Liver (tissue), 3 donors: ENCODE data around the gene NTN5.

Experiments used
- CTCF ChIP-seq: fragments of 150-350 bp; IDR thresholded peaks from 2 replicates; pipeline ENCODE4 v1.5.1; 2017; ENCODE audit warnings: improper control_type of control experiment, low read depth, low read length; ENCODE audit not compliant: missing input control
- EGR1 ChIP-seq, 2 donors: IDR thresholded peaks; 2 replicates each; pipeline ENCODE4 v1.6.1; 2016 to 2018; ENCODE audit warnings: antibody characterized with exemption in 2 of 2, low read depth in 2 of 2
- GABPA ChIP-seq, 2 donors: IDR thresholded peaks in 1 of 2; conservative IDR thresholded peaks in 1 of 2; 2 replicates each; pipeline ENCODE4 v1.6.1; 2016; ENCODE audit warnings: antibody characterized with exemption in 2 of 2, mild to moderate bottlenecking in 1 of 2, moderate library complexity in 1 of 2
- HNF4A ChIP-seq, 2 donors: conservative IDR thresholded peaks; 2 replicates each; pipeline ENCODE4 v1.6.1; 2016; ENCODE audit warnings: antibody characterized with exemption in 2 of 2, mild to moderate bottlenecking in 2 of 2
- JUND ChIP-seq, 2 donors: IDR thresholded peaks; 2 replicates each; pipeline ENCODE4 v1.6.1; 2016; ENCODE audit warnings: antibody characterized with exemption in 2 of 2
- MAX ChIP-seq: IDR thresholded peaks from 2 replicates; pipeline ENCODE4 v1.6.1; 2016; ENCODE audit warnings: antibody characterized with exemption
- NR2F2 ChIP-seq: IDR thresholded peaks from 2 replicates; pipeline ENCODE4 v1.6.1; 2016; ENCODE audit warnings: antibody characterized with exemption
- RAD21 ChIP-seq, 2 donors: IDR thresholded peaks; 2 replicates each; pipeline ENCODE4 v1.6.1; 2016; ENCODE audit warnings: antibody characterized with exemption in 2 of 2, mild to moderate bottlenecking in 2 of 2
- REST ChIP-seq: IDR thresholded peaks from 2 replicates; pipeline ENCODE4 v1.6.1; 2016; ENCODE audit warnings: antibody characterized with exemption, mild to moderate bottlenecking
- RXRA ChIP-seq, 2 donors: IDR thresholded peaks; 2 replicates each; pipeline ENCODE4 v1.6.1; 2017 to 2018; ENCODE audit warnings: antibody characterized with exemption in 2 of 2, mild to moderate bottlenecking in 1 of 2
- SP1 ChIP-seq: IDR thresholded peaks from 2 replicates; pipeline ENCODE4 v1.6.1; 2018; ENCODE audit warnings: antibody characterized with exemption, mild to moderate bottlenecking
- TAF1 ChIP-seq: conservative IDR thresholded peaks from 2 replicates; pipeline ENCODE4 v1.6.1; 2016; ENCODE audit warnings: antibody characterized with exemption, mild to moderate bottlenecking
- YY1 ChIP-seq: IDR thresholded peaks from 2 replicates; pipeline ENCODE4 v1.6.1; 2016; ENCODE audit warnings: antibody characterized with exemption, mild to moderate bottlenecking
- donor health status: healthy.
- donor health status: healthy.

- TF ChIP-seq CTCF, result no peak
- TF ChIP-seq REST, result no peak
- TF ChIP-seq EGR1 (IDR thresholded peaks at IDR 0.05; ENCODE audit: low read depth in 2 of 2), result no peak
- TF ChIP-seq RAD21 (IDR thresholded peaks at IDR 0.05), result no peak
- no peak for TF ChIP-seq JUND (IDR thresholded peaks at IDR 0.05)
- no peak for TF ChIP-seq HNF4A (conservative IDR thresholded peaks at IDR 0.05)
- no peak for TF ChIP-seq GABPA (IDR thresholded peaks at IDR 0.05 in 1 of 2, conservative IDR thresholded peaks at IDR 0.05 in 1 of 2)
- TF ChIP-seq NR2F2, result no peak
- no peak for TF ChIP-seq MAX
- TF ChIP-seq SP1, result no peak
- no peak for TF ChIP-seq YY1
- no peak for TF ChIP-seq TAF1
- TF ChIP-seq RXRA (IDR thresholded peaks at IDR 0.05), result no peak
Observed at GRCh38 chr19:48654299-48655059, 18.3 kb downstream of the NTN5 start.
